Measurements from ENCODE around the gene ESRRG.

ESRRG gene

GRCh38 chr1:216596281-216596862, 126.9 kb downstream of the ESRRG start:
- no peak overlapping the region for H3K4me3 ChIP-seq (ENCODE audit: low read depth in 1 of 2, low read length in 2 of 2)
- ATAC-seq (ENCODE audit: insufficient read depth, low read depth) (no peak), DNase-seq (no peak)
- H3K36me3 ChIP-seq (ENCODE audit: insufficient read depth, low read length), result no peaks in the 10 kb centered on the region
- H3K9me3 ChIP-seq (ENCODE audit: insufficient read depth, low read length, severe bottlenecking), result no peaks in the 10 kb centered on the region
- H3K9ac ChIP-seq (ENCODE audit: low read depth, low read length), result no peak overlapping the region
- H2AFZ ChIP-seq (ENCODE audit: low read depth, low read length), result no peak overlapping the region
- no peaks in the 10 kb centered on the region for H3K27me3 ChIP-seq (ENCODE audit: insufficient read depth, low read length, poor library complexity)
- no peaks in the 10 kb centered on the region for H3K79me2 ChIP-seq (ENCODE audit: insufficient read depth, low read length)
- no peak overlapping the region for H3K27ac ChIP-seq (ENCODE audit: low read length)
- H3K4me1 ChIP-seq (ENCODE audit: insufficient read depth, low read length), result no peaks in the 10 kb centered on the region
- no peak for TF ChIP-seq EZH2 (IDR thresholded peaks at IDR 0.05; ENCODE audit: borderline replicate concordance, low read depth, low read length, severe bottlenecking)
- H4K20me1 ChIP-seq (ENCODE audit: insufficient read depth, low read length), result no peaks in the 10 kb centered on the region
- H3K4me2 ChIP-seq (ENCODE audit: insufficient read depth, low read length), result no peak overlapping the region

GRCh38 chr1:216587715-216588114, 135.5 kb downstream of the ESRRG start:
- H3K79me2 ChIP-seq (ENCODE audit: insufficient read depth, low read length), result no peaks in the 10 kb centered on the region

GRCh38 chr1:216582151-216582550, 141.1 kb downstream of the ESRRG start:
- H3K4me3 ChIP-seq (ENCODE audit: low read depth in 1 of 2, low read length in 2 of 2), result no peak overlapping the region
- no peak for DNase-seq
- no peaks in the 10 kb centered on the region for H3K79me2 ChIP-seq (ENCODE audit: insufficient read depth, low read length)
- no peak overlapping the region for H3K4me2 ChIP-seq (ENCODE audit: insufficient read depth, low read length)
- H3K4me1 ChIP-seq (ENCODE audit: insufficient read depth, low read length), result no peaks in the 10 kb centered on the region
- no peaks in the 10 kb centered on the region for H3K36me3 ChIP-seq (ENCODE audit: insufficient read depth, low read length)
- no peaks in the 10 kb centered on the region for H4K20me1 ChIP-seq (ENCODE audit: insufficient read depth, low read length)
- no peak for ATAC-seq (ENCODE audit: insufficient read depth, low read depth)
- H3K9ac ChIP-seq (ENCODE audit: low read depth, low read length), result no peak overlapping the region
- H3K27me3 ChIP-seq (ENCODE audit: insufficient read depth, low read length, poor library complexity), result no peaks in the 10 kb centered on the region
- no peak overlapping the region for H3K27ac ChIP-seq (ENCODE audit: low read length)
- TF ChIP-seq CTCF (IDR thresholded peaks at IDR 0.05; ENCODE audit: borderline replicate concordance, extremely low read depth, low read length, poor library complexity, severe bottlenecking) (no peak), EZH2 (IDR thresholded peaks at IDR 0.05; ENCODE audit: borderline replicate concordance, low read depth, low read length, severe bottlenecking) (no peak)
- no peaks in the 10 kb centered on the region for H3K9me3 ChIP-seq (ENCODE audit: insufficient read depth, low read length, severe bottlenecking)
- H2AFZ ChIP-seq (ENCODE audit: low read depth, low read length), result no peak overlapping the region

More at GRCh38 chr1:216587715-216588114, 135.5 kb downstream of the ESRRG start:
- DNase-seq (no peak), ATAC-seq (ENCODE audit: insufficient read depth, low read depth) (no peak)
- Histone ChIP-seq H3K9ac (ENCODE audit: low read depth, low read length) (no peak overlapping the region), H3K9me3 (ENCODE audit: insufficient read depth, low read length, severe bottlenecking) (no peaks in the 10 kb centered on the region), H3K27me3 (ENCODE audit: insufficient read depth, low read length, poor library complexity) (no peaks in the 10 kb centered on the region), H3K4me2 (ENCODE audit: insufficient read depth, low read length) (no peak overlapping the region), H3K27ac (ENCODE audit: low read length) (no peak overlapping the region), H3K4me1 (ENCODE audit: insufficient read depth, low read length) (no peaks in the 10 kb centered on the region), H3K36me3 (ENCODE audit: insufficient read depth, low read length) (no peaks in the 10 kb centered on the region), H3K4me3 (ENCODE audit: low read depth in 1 of 2, low read length in 2 of 2) (no peak overlapping the region), H2AFZ (ENCODE audit: low read depth, low read length) (no peak overlapping the region), H4K20me1 (ENCODE audit: insufficient read depth, low read length) (no peaks in the 10 kb centered on the region)
- TF ChIP-seq EZH2 (IDR thresholded peaks at IDR 0.05; ENCODE audit: borderline replicate concordance, low read depth, low read length, severe bottlenecking) (no peak), CTCF (IDR thresholded peaks at IDR 0.05; ENCODE audit: borderline replicate concordance, extremely low read depth, low read length, poor library complexity, severe bottlenecking) (no peak)

GRCh38 chr1:216580538-216581057, 142.6 kb downstream of the ESRRG start:
- TF ChIP-seq EZH2 (IDR thresholded peaks at IDR 0.05; ENCODE audit: borderline replicate concordance, low read depth, low read length, severe bottlenecking) (no peak), CTCF (IDR thresholded peaks at IDR 0.05; ENCODE audit: borderline replicate concordance, extremely low read depth, low read length, poor library complexity, severe bottlenecking) (no peak)
- Histone ChIP-seq H3K27me3 (ENCODE audit: insufficient read depth, low read length, poor library complexity) (no peaks in the 10 kb centered on the region), H3K27ac (ENCODE audit: low read length) (no peak overlapping the region), H3K79me2 (ENCODE audit: insufficient read depth, low read length) (no peaks in the 10 kb centered on the region), H4K20me1 (ENCODE audit: insufficient read depth, low read length) (no peaks in the 10 kb centered on the region), H3K9me3 (ENCODE audit: insufficient read depth, low read length, severe bottlenecking) (no peaks in the 10 kb centered on the region), H3K4me2 (ENCODE audit: insufficient read depth, low read length) (no peak overlapping the region), H3K36me3 (ENCODE audit: insufficient read depth, low read length) (no peaks in the 10 kb centered on the region), H2AFZ (ENCODE audit: low read depth, low read length) (no peak overlapping the region), H3K4me3 (ENCODE audit: low read depth in 1 of 2, low read length in 2 of 2) (no peak overlapping the region), H3K9ac (ENCODE audit: low read depth, low read length) (no peak overlapping the region), H3K4me1 (ENCODE audit: insufficient read depth, low read length) (no peaks in the 10 kb centered on the region)
- no peak for DNase-seq
- ATAC-seq (ENCODE audit: insufficient read depth, low read depth), result no peak

Measured in DND-41 (cell line).